Erythroblast (primary cell): ENCODE measurements around the gene TCF7L2.

Experiments used
- DNase-seq, 2 experiments: peaks; one replicate each; lab custom pipeline; 2025; lab: John Stamatoyannopoulos, UW
- GATA1 ChIP-seq: IDR thresholded peaks from 2 replicates; pipeline ENCODE4 v1.6.1; 2011; ENCODE audit warnings: low read depth, mild to moderate bottlenecking, control low read depth, low read length, moderate library complexity
- POLR2A ChIP-seq: IDR thresholded peaks from 2 replicates; pipeline ENCODE4 v1.6.1; 2011; ENCODE audit warnings: mild to moderate bottlenecking, low read length

Gene TCF7L2

DNA sequence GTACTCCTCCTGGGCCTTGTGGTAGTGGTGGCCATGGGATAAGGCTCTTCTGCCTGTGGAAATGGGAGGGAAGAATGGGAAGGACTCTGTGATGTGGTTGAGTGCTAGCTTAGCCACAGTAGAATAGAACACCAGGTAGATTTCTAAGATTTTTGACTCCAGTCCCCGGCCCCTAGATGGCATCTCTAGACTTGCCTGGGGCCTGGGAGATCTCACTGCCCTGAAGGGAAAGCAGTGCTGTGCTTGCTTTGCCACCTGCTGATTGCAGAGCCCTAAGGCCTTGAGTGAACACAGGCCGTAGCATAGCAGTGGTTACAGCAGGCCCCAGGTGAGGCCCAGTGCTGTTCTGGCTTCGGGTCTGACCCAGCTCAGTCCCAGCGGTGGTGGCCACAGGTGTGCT is 252.0 kb downstream of the TCF7L2 start:
- no peak for TF ChIP-seq GATA1
- TF ChIP-seq POLR2A, result no peak

GRCh38 chr10:113207924-113208323 is 257.9 kb downstream of the TCF7L2 start:
- no peak for TF ChIP-seq POLR2A
- no peak for TF ChIP-seq GATA1
- no peak for DNase-seq

More for the DNA sequence above, 252.0 kb downstream of the TCF7L2 start:
- DNase-seq, result no peak

- TF ChIP-seq POLR2A (no peak), GATA1 (no peak)
- no peak for DNase-seq
These were observed 263.0 kb downstream of the TCF7L2 start for GRCh38 chr10:113213035-113213434.

GRCh38 chr10:113214331-113214730 is 264.3 kb downstream of the TCF7L2 start:
- no peak for DNase-seq
- no peak for TF ChIP-seq POLR2A
- TF ChIP-seq GATA1, result no peak

- DNase-seq, result no peak
- no peak for TF ChIP-seq POLR2A
- TF ChIP-seq GATA1, result no peak
These were observed 266.1 kb downstream of the TCF7L2 start for GRCh38 chr10:113216102-113216501.
